Activated naive CD4-positive, alpha-beta T cell treated with Interleukin-2 at 50 U/mL for 16 hours (primary cell): ENCODE data around the gene ATPAF1.
A peak's percentile ranks its signal among the peaks of the same experiment; 100 is the strongest.

Source experiments
- DNase-seq: peaks from one replicate; pipeline ENCODE4 v3.0.0-alpha.2; 2020

ATPAF1 gene

DNA sequence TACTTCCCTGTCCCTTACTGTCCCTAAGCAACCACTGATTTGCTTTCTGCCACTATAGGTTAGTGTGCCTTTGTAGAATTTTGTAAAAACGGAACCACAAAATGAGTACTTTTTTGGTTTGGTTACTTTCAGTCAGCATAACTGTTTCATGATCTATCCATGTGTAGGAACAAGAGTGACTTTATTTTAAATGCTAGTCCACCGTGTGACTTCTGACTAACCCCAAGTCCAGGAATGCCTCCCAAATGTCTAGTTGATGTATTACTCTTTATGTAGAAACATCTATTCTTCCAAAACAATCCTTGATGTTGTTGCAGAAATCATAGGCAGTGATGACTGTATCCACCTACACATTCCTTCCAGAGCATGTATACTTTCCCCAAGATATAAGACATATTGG, 21.3 kb downstream of the ATPAF1 start:
- no peak for DNase-seq

DNA sequence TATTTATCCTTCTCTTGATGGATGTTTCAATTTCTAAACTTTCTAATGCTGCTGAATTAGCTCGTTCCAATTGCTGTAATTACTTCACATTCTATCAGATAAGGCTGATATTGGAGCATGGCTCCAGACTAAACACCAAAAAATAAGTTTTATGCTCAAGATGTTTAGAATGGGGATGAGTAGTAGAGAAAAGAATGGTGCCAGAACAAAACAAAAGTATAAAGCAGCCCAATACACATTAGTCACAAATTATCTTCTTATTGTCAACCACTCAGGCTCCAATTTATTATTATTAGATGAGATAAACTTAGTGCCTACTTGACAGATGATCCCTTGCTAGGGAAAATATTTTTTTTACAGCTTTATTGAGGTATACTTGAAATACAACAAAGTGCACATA, 21.8 kb downstream of the ATPAF1 start:
- DNase-seq = no peak

DNA sequence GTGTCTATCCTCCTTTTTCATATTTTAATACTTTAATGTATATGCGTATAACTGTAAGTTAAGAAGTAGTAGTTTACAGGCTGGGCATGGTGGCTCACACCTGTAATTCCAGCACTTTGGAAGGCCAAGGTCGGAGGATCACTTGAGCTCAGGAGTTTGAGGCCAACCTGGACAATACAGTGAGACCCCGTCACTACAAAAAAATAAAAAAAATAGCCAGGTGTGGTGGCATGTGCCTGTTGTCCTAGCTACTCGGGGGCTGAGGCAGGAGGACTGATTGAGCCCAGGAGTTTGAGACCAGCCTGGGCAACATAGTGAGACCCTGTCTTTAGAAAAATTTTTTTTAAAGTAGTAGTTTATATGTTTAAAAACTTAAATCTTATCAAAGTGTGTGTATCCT, 22.3 kb downstream of the ATPAF1 start:
- DNase-seq = no peak

DNA sequence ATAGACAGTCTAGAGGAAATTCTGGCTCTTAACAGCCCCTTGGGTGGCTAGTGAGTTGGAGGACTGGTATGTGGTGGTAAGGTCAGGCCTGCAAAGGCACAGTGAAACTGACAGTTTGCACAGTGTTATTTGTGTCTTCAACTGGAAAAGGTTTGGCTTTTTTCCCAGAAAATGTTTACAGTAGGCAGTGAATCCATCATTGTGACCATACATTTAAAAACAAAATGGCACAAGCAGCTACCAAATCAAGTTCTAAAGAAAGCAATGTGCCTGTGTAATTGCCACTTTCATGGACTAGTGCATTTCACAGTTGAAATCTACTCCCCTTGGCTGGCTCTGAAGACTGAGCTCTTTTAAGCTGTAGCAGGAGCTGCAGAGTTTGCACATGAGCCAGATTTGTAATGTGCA, 24.8 kb downstream of the ATPAF1 start:
- no peak for DNase-seq

DNA sequence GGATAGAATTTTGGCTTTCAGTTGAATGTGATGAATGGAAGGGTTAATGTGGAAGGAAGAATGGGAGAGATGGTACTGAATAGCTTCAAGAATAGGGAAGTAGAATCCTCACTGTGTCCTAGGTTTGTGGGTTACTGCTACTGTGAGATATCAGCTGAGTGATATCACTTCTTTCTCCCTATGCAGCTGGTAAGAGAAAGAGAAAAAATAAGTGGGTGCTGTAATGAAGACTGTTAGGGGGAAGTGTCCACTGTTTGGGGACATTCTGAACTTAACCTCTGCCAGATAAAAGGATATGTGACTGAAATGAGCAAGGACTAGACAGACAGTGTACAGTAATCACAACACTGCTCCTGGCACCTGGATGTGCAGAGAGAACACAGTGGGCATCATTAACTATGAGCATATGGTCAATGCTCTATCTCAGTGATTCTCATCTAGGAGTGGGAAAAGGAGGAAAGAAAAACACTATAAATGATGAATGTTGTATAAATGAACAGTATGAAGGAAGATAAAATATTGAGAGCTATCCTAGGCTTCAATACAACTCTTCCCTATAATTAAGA, 26.0 kb downstream of the ATPAF1 start:
- DNase-seq = no peak

DNA sequence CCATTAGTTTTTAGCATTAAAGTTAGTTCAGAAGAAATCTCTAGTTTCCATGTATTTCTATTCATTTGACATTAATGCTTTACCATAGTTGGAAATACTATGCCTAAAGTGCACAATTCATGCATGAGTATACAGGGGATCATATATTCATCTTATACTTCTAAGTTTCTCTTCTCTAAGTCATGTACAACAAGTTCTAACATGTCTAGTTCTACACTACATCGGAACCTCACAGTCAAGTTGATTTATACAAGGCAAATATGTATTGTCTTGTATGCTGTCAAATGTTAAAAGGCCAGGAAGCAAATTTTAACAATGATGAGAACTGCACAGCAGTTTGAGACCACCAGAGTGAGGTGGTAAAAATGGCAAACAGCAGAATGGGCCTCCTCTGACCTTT, 28.6 kb downstream of the ATPAF1 start:
- DNase-seq = no peak

DNA sequence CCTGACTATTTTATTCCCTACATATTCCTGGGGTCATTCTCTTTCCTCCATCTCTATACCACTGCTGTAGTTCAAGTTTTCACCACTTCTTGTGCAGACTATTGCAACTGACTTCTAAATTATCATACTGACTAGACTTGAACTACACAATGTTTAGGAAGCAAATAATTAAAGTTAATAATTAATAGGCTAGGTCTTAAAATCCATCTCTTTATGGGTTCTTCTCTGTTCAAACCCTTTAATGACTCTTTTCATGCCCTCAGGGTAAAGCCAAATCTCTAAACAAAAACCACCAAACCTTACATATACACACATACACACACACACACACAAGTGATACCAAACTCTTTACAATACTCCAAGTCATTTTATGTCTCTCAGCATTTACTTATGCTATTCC, 29.2 kb downstream of the ATPAF1 start:
- no peak for DNase-seq

DNA sequence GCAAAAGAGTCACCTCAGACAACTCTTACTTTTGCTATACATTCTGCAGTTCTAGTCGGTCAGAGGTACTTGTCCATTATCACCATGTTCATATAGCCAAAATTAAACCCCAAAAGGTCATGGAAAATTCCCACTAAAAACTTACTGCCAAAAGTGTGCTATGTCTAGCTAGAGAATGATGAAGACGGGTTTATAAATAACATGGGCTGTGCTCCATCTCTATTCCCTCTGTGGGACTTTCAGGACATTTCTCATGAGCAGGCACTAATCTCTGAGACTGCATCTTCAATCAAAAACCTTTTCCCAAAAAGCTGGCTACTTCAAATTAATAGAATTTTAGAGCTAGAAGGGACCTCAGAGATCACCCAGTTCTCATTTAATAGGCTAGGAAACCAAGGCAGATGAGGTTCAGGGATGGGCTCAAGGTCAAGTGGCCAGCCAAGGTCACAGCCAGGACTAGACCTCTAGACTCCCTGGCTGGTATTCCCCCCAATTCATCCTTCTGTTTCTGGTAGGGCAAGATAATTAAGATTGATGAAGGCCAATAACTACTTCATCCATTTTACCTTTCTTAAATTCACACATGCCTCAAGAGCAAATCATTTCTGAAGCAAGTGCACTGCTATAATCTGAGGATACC, 30.6 kb downstream of the ATPAF1 start:
- DNase-seq = no peak

DNA sequence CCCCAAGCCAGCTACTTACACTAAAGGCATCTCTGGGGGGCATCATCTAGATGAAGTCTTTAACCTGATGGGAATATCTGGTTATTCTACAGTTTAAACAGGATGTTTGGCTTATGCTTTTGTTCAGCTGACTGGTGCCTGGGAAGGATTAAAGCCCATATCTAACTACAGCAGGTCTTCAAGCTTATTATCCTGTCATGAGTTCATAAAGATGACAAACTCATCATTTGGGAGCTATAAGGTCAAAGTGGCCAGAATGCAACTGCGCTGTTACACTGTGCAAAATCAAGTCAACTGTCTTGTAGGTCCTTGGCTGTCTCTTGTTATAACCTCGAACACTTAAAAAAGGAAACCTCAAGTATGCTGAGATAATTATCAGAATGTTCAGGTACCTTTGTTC, 33.0 kb downstream of the ATPAF1 start:
- no peak for DNase-seq

DNA sequence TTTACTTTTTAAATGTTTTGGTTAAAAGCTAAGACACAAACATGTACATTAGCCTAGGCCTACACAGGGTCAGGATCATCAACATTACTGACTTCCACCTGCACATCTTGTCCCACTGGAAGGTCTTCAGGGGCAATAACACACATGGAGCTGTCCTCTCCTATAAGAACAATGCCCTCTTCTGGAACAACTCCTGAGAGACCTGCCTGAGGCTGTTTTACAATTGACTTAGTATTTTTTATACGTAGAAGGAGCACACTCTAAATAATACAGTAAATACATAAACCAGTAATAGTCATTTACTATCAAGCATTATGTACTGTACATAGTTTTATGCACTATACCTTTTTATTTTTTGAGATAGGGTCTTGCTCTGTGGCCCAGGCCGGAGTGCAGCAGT, 37.4 kb downstream of the ATPAF1 start:
- no peak for DNase-seq

DNA sequence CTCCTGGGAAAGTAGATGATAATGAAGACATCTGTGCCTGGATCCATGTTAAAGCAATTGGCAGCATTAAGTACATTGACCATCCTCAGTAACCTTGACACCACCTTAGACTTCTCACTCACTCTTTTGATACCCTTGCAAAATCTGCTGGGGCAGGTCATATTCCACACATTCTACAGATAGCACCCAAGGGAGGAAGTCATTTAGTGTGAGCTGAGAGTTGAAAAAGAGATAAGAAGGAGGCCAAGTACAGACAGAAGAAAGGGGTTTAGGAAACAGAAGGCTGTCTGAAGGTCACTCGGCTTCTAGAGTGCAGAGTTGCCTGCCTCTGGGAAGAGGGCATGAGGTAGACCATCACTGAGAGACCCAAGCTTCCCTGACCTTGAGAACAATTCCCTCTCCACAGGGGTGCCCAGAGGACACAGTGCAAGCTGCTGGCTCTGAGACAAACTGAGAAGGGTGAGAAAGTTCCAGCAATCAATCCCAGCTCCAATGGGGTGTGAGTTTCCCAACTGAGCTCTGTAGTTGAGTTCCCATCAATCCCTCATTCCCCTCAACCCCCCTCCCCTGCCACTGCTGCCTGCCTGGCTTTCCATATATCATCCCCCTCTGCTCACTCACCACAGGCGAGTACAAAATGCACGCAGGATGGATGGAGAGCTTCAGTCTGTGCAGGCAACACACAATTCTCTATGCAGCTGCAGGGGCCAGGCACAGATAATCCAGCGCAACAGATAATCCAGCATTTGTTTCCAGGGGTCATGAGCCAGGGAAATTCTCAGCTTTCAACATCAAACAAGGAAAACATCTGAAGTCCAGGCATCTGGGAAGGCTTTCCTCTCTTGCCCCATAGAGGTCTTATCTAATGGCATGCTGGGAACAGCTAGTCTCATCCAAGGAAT, 44.2 kb downstream of the ATPAF1 start:
- DNase-seq = no peak

DNA sequence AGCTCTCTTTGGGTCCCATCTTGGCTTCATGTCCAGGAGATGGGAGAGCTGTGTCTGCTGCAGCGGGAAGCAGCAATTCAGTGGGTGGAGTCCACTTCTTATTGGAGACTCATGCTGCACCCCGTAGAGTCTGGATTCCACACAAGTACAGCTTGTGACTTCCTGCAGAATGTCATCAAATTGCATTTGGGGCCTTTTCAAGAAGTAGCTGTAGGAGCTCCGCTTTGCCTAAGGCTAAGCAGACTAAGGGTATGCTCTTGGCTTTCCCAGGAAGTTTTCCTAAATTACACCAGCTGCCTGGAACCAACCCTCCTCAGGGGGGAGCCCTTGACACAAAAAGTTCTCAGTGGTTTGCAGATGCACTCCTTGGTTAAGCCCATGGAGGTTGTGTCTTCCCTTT, 45.8 kb downstream of the ATPAF1 start:
- no peak for DNase-seq

DNA sequence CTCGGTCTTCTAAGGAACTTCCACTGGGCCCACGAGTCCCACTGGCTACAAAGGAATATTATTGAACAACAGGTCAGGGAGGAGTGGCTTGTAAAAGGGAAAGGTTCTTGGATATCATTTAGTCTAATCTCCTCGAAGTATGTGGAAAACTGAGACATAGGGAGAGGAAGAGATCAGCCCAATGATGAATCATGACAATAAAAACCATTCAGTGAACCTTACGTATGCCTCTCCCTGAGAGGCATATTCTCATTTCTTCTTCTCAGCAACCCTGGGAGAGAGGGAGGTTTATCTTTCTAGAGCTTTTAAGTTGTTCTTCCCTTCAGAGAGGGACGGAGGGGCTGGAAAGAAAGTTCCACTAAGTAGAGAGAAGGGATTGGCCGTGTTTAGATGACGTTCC, 46.2 kb downstream of the ATPAF1 start:
- no peak for DNase-seq

DNA sequence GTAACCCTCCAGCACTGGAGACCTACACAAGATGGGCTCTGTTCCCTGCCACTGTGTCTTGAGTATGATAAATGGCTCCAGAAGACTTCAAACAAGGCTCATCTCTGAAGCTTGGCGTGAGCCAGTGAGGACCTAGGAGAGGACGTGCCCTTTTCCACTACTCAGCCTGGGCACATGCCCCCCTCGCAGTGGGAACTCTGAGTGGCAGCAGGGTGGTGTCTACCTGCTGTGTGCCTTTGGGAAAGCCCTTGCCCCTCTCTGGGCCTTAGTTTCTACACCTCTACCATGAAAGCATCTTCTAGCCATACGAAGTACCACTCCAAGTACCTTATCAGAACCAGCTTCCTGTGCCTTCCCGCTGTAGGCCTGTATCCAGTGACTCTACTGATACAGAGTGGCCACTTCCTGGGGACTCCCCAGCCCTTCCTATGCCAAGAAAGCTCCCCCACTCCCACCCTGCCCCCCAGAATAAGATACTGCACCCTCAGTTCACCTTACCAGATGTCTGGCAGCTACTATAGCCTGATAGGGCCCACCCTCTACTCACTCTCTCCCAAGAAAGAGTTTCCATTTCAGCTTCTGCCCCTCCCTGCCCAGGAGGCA, 48.4 kb downstream of the ATPAF1 start:
- DNase-seq = no peak

DNA sequence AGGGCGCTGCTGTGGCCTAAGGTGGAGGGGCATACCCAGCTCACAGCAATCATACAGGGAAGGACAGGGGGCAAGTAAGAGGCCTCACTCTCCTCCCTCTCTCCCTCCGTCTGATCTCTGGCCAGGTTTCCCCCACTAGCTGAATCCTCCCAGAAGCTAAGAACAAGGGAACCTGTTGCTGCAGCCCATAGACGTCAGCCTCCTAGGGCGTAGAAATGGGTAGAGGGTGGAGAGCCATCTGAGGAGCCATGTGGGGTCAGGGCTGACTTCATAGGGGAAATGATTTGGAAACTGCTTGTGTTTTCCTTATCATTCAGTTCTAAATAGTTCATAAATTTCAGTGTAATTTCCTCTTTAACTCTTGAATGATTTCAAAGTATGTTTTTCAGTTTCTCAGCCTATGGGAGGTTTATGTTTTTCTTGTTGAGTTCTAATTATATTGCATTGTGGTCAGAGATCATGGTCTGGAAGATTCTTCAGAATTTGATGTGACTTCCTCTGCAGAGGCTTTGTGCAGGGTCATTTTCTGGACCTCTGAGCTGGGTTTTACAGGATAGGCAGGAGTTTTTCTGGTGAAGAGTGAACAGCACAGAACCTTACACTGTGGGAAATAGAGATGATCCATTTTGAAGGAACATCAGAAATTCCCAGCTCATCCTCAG, 49.3 kb downstream of the ATPAF1 start:
- no peak for DNase-seq

DNA sequence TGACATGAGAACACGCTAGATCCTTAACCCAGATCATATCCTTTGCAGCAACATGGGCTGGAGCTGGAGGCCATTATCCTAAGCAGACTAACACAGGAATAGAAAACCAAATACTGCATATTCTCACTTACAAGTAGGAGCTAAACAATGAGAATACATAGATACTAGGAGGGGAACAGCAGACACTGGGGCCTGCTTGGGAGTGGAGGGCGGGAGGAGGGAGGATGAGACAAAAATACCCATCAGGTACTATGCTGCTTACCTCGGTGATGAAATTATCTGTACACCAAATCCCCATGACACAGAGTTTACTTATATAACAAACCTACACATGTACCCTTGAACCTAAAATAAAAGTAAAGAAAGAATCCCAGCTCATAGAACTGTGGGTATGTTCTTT, 50.3 kb downstream of the ATPAF1 start:
- DNase-seq = no peak

DNA sequence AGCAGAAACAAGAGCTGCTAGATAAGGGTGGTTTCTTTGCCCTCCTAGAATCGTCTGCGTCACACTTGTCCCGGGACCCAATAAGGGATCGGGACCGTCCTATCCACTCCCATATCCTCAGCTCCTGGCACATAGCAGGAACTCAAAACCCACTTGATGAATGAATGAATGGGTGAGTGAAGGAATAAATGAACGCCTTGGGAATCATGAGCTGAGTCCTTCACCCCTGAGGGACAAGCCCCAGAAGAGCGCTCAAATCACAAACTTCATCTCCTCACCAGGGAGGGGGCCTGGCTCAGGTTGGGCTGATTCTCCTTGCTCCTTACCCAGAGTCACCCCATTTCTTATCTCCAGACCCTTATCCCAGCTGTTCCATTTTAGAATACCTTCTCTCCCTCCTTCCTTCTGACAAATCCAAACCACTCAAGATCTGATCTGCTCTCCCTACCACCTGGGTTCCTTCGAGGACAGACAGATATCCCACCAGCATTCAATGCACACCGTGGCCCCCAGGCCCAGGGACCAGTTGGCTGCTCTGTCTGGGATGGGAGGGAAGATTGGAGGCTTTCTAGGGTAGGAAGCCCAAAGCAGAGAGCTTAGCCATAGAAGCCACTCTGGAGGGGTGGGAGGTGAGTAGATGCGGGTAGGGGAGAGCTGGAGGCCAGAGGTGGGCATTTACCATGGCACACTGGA, 50.9 kb downstream of the ATPAF1 start:
- DNase-seq = no peak

DNA sequence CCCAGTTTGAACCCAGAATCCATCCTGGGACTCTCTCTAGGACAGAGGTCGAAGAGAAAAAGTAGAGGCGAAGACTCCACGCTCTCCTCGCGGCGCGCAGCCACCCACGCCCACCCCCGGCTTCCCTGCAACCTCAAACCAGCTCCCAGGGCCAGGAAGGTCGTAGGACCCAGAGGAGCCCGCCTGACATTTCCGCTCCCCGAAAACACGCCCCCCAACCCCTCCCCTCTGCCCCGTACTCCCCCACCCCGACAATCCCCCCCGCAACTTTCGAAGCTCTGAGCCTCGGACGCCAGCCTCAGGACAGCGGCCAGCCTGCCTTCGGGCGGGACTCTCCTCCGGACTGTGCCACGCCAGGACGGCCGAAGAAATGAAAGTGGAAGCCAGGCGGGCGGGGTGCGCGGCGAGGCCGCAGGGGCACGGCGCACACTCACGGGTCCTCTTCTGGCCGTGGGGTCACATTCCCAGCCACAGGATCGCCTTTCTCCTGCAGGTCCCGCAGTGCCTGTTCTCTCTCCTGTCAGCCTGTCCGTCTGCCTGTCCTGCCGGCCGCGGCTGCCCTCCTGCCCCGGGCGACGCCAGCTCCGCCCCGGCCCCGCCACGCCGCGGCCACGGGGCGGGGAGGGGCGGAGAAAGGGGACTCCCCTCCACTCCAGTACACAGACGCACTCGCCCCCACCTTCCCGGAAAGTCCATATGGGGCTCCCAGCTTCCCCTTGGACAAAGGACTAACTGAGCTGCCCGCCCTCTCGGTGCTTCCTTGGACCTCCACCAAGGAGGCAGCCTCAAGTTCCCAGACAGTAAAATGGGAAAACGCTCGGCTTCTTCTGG, 51.7 kb downstream of the ATPAF1 start, which contains the start of gene MOB3C:
MOB3C (minus strand) TSS at position 535 of the 831 bp plus-strand sequence. CDS start 3,490 bp downstream, outside the sequence.
- DNase-seq = peak; percentile 77

DNA sequence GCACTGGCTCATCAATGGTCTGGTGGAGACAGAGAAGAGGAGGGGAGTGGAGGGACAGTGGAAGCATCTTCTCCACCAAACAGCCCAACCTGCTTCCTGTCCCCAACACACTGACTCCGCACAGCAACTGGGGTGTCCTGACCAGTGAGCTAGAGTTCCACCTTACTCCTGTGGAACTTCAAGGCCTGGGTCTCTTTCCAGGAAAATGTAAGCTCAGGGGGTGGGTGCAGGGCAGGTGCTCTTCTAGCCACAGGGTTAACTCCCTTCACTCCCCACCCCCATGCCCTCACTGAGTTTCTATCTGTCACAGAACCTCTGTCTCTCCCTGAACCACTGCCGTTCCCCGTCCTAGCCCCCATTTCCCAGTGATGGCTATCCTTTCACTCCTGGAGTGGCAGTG, 52.4 kb downstream of the ATPAF1 start:
- DNase-seq = no peak

DNA sequence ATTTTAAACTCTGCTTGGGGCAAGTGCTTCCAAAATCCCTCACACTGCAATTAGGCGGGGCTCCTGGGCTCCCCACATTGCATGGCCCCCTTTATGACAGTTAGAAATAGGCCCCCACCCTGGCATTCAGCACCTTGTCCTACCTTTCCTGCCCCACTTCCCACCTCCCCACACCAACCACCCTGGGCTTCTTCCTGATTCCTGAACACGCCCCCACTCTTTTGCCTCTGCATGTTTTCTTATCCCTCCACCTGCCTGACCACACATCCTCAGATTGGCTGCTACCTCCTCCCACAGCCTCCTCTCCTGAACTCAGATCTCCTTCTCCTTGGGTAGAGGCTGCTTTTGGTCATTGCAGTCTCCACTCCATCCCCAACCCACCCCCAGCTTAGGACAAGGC, 53.1 kb downstream of the ATPAF1 start:
- DNase-seq = no peak

DNA sequence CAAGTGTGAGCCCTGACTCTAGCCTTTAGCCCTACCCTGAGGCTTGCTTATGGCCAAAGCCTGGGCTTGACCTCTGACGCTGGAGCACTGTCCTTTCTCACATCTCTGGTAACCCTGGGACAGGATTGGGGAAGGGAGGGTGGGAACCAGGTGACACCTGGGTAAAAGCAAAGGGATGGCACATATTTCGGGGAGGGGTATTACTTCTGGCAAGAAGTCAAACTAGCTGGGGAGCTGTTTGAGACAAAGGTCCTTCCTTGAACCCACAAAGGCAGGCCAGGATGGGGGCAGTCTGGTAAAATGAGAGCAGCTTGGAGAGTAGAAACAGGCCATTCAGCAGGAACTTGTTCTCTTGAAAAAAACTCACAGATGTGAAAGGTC, 53.6 kb downstream of the ATPAF1 start:
- DNase-seq = no peak
